ENCODE measurements around the gene TRIM48.
"Not testable (repeated sequence)": the region's sequence is repeated elsewhere in the genome, so short reads cannot be mapped to it uniquely, and the experiment has no call there.

Gene TRIM48

GRCh38 chr11:55261855-55262254, at the start of gene TRIM48:
TSS of gene TRIM48 (plus strand) at chr11:55262155. CDS start at chr11:55262268, 113 bp downstream.
- DNase-seq (ENCODE audit: low read depth in 1 of 2, low spot score in 1 of 2); in situ Hi-C loops (cut with HindIII; ENCODE audit: low pct_unique_long_range_greater_than_20kb, low sequenced_read_pairs): not testable (repeated sequence)

GRCh38 chr11:55238316-55238715, 23.6 kb upstream of the TRIM48 start:
- in situ Hi-C loops (cut with HindIII; ENCODE audit: low pct_unique_long_range_greater_than_20kb, low sequenced_read_pairs); DNase-seq (ENCODE audit: low read depth in 1 of 2, low spot score in 1 of 2): not testable (repeated sequence)

DNA sequence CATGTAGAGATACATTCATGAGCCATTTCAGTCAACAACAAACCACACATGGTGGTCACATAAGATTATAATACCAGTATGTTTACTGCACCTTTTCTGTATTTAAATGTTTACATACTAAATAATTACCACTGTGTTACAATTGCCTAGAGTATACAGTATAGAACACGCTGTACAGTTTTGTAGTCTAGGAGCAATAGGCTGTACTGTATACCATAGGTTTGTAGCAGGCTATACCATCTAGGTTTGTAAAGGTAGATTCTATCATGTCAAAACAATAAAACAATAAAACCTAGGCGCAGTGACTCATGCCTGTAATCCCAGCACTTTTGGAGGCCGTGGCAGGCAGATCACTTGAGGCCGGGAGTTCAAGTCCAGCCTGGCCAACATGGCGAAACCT, 1.1 kb downstream of the TRIM48 start:
- DNase-seq (ENCODE audit: low read depth in 1 of 2, low spot score in 1 of 2), result no peak
- no peak for TF ChIP-seq JUND (IDR thresholded peaks at IDR 0.05; ENCODE audit: low read depth)
- in situ Hi-C loops (cut with HindIII; ENCODE audit: low pct_unique_long_range_greater_than_20kb, low sequenced_read_pairs), result no loop called here
